ENCODE measurements around the gene TBC1D22A.

The TBC1D22A gene

DNA sequence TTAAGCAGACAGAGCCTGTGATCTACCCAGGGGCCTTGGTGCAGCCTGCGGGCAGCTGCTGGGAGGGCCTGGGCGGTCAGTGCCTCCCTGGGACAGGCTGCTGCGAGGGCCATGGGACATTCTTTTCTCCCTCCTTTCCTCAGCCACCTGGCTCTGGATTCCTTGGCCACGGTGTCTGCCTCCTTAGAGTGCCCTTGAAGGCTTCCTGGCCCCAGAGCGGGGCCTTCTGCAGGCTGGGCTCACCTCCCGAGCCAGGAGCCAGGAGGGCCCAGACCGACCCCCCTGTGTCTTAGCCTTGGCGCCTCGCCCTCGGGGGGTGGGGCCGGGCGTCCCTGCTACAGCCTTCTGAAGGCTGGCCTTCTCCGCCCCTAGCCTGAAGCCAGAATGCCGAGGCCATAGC, 231.2 kb downstream of the TBC1D22A start:
- DNase-seq (ENCODE audit: low read depth, low spot score): no peak

GRCh38 chr22:46994265-46994664, 231.8 kb downstream of the TBC1D22A start:
- no peak for DNase-seq (ENCODE audit: low read depth, low spot score)

DNA sequence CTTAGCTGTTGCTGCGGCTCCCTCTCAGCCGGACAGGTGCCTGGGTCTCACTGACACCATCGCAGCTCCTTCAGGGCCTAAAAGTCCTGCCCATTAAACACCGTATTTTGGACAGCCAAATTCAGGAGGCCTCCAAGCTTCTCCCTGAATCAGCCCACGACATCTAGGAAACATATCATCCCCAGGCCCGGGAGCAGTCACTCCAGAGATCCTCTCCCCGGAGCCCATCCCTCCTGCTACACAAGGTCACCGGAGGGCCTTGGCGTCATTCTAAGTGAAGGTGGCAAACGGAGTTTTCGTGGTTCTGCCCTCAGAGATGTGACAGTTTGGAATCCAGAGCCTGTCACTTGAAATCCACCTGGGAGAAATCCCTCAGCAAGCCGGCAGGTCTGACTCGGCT, 232.5 kb downstream of the TBC1D22A start:
- no peak for DNase-seq (ENCODE audit: low read depth, low spot score)

DNA sequence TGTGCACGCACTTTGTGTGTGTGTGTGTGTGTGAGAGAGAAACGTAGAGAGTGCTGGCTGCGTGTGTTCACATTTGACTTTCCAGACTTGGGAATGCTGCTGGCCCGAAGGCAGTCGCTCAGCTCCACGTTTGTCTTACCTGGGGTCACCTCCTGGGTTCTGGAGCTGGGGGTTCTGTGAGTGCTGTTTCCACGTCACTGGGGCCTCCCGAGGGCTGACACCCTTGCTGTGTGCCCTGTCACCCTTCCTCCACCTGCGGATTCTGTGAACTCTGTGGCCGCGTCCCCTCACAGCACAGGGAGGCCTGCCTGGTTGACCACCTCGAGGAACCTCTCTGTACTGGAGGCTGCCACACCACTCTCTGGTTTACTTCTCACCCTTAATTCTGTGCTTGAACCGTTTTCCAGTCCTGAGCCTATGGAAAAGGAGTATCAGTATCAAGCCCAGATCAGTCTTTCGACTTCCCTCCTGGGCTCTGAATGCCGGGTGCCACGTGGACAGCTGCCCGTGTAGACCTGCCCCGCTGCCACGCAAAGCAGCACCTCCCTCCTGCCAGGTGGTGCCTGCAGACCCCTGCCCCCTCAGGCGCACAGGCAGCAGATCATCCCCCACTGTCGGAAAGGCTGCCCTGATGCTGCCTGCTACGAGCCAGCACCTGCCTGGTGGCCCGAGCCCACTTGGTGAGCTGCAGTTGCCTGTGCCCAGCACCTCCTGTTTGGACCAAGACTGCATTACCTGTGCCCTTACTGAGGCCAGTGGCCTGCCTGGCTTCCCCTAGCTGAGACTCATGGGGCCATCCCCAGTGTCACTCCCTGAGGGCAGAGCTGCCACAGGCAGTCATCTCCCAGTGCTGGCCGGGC, 233.3 kb downstream of the TBC1D22A start:
- DNase-seq (ENCODE audit: low read depth, low spot score): no peak

DNA sequence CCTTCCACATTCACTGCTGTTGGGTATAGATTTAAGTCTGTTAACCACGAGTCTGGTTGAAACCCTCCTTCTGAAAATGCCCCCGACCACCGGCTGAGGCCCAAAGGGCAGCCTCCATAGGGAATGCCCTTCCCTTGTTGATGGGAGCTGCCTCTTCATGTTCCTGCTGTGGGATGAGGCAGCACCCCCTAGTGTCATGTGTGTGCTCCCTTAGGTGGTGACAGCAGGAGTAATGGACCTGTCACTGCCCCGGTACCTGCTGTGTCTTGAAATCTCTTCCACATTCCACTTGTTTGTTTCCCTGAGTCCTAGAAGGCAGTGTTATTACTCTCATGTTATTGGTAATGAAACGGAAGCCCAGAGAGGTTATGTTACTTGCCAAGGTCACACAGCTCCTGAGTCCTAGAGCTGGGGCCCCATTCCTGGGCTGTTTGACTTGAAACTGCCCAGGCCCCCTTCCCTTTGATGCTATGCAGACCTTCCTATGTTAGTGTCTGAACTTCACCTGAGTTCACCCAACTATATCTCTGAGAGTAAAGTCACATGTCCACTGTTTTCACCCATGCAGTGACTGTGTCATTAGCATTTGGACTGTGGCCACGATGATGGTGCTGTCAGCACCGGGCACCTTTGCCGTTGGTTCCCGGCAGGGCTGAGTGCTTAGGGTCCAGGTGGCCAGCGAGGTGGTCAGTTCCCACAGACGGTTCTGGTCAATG, 234.3 kb downstream of the TBC1D22A start:
- DNase-seq (ENCODE audit: low read depth, low spot score): no peak

DNA sequence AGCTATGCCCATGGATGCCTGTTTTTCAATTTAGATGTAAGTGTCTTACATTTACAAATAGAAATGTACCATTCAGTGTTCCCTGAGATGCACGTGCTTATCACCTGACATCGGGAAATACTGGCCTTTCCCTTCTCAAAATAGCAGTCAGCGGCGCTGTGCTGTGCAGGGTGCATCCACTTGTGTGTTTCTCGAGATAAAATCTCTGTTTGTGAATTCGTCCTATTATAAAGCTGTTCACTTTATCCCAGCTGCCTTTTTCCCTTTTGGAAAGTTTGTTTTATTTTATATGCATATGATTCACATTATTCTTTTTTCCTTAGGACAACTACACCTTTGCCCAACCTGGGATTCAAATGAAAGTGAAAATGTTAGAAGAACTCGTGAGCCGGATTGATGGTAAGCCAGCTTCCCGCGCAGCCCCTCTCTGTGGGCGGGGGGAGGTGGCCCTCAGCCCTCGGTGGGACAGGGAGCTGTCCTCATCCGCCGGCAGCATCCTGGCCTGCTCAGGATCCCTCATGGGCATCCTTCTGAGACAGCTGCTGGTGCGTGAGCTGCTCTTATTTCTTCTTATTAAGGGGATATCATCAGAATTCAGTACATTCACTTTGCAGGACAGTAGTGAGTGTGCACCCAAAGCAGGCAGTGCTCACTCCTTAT, 235.0 kb downstream of the TBC1D22A start:
- DNase-seq (ENCODE audit: low read depth, low spot score): no peak

- no peak for DNase-seq (ENCODE audit: low read depth, low spot score)
Observed at GRCh38 chr22:46998331-46998730, 235.9 kb downstream of the TBC1D22A start.

DNA sequence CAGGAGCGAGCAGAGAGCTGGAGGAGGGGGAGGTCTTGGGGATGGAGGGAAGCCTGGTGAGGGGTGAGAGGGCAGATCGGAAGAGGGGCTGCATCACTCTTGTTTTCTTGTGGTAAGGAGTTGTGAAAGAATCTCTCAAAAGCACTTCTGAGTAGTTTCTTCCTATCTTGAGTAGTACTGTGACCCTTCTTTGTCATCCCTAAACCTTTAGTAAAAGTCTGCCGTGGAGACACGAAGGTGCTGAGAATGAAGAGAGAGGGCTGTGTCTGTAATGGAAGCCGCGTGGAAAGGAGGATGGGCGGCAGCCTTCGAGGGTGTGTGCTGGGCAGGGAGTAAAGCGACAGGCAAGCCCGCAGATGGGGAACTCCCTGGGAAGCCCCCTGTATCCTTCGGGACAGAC, 237.8 kb downstream of the TBC1D22A start:
- DNase-seq (ENCODE audit: low read depth, low spot score): no peak

DNA sequence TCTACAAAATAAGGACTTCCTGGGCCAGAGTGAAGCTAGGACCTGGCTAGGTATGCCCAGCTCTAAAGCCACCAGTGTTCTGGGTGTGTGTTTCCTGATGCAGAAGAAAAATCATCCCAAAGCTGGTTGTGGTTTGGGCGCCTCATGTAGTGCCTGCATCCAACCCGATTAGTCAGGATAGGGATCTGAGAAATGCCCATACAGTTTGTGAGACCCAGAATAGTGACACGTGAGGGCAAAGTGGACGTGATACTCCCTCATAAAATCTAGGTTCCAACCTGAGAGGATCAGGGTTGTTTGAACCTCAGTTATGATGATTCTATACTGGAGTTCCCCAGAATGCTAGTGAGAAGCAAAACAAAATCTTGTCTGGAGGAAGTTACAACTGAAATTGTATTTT, 238.4 kb downstream of the TBC1D22A start:
- DNase-seq (ENCODE audit: low read depth, low spot score): no peak

GRCh38 chr22:47001288-47001687, 238.8 kb downstream of the TBC1D22A start:
- DNase-seq (ENCODE audit: low read depth, low spot score): no peak

DNA sequence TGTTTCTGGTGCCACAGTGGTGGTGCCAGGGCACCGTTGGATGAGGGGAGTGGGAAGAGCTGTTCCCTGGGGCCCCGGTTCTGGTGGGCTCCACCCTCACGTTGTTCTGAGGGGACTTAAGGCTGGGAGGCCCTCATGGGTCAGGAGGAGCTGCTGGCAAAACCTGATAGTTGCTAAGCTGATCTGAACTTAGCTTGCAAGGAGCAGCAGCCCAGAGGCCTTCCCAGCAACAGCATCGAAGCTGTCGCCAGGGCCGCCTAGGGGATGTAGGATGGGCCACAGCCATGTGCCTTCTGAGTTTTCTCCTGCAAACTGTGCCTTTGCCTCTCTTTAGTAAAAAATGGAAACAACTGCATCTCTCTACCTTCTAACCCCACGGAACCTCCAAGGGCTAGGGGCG, 240.2 kb downstream of the TBC1D22A start:
- DNase-seq (ENCODE audit: low read depth, low spot score): no peak

GRCh38 chr22:47005506-47006408, 243.3 kb downstream of the TBC1D22A start:
- no peak for DNase-seq (ENCODE audit: low read depth, low spot score)

GRCh38 chr22:47006433-47006832, 244.0 kb downstream of the TBC1D22A start:
- no peak for DNase-seq (ENCODE audit: low read depth, low spot score)

DNA sequence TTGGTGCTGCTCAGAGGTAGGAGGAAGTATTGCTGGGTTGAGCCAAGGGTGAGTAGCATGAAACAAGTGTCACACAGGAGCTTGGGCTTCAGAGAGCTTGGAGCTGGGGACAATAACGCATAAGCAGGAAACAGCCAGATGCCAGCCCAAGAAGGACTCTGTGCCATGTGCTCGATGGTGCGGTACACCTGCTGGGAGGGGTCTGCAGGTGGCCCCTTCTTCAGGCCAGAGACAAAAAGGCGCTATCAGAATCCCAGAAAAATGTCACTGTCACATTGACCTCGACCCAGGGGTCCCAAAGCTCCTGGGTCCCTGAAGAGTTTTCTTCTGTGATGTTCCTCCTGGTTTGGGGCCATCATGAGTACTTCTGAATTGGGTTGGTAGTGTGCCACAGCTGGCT, 244.4 kb downstream of the TBC1D22A start:
- DNase-seq (ENCODE audit: low read depth, low spot score): no peak

GRCh38 chr22:47007496-47007895, 245.0 kb downstream of the TBC1D22A start:
- no peak for DNase-seq (ENCODE audit: low read depth, low spot score)

DNA sequence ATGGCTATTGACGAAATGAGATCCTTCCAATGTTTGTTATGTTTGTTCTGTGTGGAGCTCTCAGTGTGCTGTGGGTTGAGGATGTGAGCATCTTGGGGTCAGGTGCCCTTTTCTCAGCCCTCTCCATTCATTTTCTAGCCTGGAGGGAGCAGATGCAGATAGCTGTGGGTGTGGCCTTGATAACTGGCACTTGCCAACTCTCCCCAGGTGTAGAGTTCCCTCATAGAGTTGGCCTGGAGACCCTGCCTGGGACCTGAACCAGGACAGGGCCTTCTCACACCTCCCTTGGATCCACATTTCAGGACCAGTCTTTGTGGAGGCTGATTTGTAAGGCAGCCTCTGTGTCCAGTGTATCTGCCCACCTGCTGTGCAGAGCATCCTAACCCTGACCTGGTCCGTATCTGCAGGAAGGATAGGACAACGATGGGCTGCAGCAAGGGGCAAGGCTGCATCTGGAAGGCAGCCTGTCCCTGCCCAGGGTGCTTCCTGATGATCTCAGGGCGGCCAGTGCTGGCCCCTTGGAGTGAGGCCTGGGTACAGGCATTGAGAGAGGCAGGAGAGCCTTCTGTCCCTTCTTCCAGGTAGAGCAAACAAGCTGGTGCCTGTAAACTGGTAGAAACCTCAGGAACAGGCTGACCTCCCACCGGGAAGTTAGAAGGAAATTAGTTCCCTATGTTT, 245.9 kb downstream of the TBC1D22A start:
- no peak for DNase-seq (ENCODE audit: low read depth, low spot score)

DNA sequence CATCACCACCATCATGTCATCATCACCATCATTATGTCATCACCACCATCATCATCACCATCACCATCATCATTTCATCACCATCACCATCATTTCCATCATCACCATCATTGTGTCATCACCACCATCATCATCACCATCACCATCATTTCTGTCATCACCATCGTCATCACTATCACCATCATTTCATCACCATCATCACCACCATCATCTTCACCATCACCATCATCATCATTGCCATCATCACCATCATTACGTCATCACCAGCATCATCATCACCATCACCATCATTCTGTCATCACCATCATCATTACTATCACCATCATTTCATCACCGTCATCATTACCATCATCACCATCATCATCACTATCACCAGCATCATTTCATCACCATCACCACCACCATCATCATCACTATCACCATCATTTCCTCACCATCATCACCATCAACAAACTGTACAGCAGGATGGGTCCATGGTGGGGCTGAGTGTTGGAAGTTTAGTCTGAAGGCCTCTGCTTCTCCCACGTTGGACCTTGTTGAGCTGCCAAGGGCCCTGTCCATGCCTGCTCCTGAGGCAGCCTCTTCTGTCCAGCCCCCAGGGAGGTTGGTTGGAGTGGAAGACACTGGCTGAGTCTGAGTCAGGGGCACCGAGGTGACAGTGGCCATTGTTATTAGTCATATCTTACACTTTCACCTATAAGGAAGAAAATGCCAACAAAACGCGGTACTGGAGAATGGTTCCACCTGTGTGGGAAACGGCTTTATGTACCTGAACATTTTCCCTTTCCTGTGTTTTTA, 247.1 kb downstream of the TBC1D22A start:
- DNase-seq (ENCODE audit: low read depth, low spot score): no peak

GRCh38 chr22:47010211-47010610, 247.8 kb downstream of the TBC1D22A start:
- no peak for DNase-seq (ENCODE audit: low read depth, low spot score)

DNA sequence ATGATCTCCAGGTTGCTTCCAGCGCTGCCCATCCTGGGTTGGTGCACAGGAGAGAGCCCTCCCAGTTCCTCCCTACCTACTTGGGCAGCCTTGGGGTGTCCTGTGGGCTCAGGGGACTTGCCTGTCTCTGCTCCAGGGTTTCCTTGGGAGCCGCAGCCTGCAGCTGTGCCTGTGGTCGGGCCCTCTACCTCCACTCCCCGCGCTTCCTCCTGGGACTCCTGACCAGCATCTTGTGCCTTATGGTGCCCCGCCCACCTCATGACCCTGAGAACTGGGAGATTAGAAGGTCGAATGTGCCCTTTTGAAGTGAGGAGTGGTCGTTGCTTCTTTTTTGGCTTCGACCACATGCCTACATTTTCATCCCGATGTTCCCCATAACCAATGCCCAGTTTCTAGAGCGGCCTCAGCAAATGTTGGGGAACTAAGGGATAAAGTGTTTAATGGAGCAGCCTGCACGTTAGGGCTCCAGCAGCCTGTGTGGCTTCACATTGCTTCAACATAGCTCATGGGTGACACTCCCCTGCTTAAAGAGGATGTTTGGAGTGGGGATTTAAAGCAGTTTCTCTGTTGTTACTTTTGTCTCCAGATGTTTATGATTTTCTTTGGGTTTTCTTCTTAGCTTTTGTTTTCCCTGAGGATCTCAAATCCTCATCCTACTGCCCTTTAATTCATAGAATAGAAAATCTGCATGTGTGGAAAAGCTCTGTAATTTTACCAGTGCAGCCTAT, 248.8 kb downstream of the TBC1D22A start:
- DNase-seq (ENCODE audit: low read depth, low spot score): no peak
